Cardiac fibroblast (primary cell): ENCODE results near the gene CARD11.

Experiments used
- DNase-seq, 2 donors: peaks; one replicate each; pipeline versions ENCODE4 v3.0.0 to v3.0.0-alpha.2; 2010; ENCODE audit warnings: low read depth in 2 of 2
- H3K4me3 ChIP-seq, 2 donors: replicated peaks in 1 of 2; 1 replicate in 1 of 2; 2 replicates in 1 of 2; pipeline ENCODE4 v1.5.1; 2011; ENCODE audit warnings: low read depth in 2 of 2, low read length in 2 of 2, mild to moderate bottlenecking in 2 of 2, moderate library complexity in 1 of 2
- TF ChIP-seq, protein P1 (sequence below): IDR thresholded peaks from one replicate; pipeline ENCODE4 v1.5.1; 2011; ENCODE audit warnings: low read depth, mild to moderate bottlenecking, low read length, inconsistent platforms

CARD11 gene

DNA sequence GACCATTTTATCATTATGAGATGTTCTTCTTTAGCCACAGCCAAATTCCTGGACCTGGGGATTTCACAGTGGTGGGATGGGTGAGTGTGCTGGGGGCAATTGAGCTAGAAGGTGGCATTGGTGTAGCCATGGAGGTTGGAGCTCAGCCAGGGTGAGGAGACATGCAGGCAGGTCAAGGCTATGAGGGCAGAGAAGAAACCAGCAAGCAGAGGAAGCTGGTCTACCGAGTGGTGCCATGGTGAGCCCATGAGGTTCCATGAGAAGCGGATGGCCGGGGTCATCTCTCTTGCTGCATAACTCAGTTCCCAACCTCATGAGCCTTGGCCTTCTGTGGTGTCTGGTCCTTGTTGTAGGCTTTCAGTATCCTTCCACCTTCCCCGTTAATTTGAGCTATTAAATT is 91.4 kb downstream of the CARD11 start:
- H3K4me3 ChIP-seq: no peak overlapping the region
- TF ChIP-seq, protein P1, sequence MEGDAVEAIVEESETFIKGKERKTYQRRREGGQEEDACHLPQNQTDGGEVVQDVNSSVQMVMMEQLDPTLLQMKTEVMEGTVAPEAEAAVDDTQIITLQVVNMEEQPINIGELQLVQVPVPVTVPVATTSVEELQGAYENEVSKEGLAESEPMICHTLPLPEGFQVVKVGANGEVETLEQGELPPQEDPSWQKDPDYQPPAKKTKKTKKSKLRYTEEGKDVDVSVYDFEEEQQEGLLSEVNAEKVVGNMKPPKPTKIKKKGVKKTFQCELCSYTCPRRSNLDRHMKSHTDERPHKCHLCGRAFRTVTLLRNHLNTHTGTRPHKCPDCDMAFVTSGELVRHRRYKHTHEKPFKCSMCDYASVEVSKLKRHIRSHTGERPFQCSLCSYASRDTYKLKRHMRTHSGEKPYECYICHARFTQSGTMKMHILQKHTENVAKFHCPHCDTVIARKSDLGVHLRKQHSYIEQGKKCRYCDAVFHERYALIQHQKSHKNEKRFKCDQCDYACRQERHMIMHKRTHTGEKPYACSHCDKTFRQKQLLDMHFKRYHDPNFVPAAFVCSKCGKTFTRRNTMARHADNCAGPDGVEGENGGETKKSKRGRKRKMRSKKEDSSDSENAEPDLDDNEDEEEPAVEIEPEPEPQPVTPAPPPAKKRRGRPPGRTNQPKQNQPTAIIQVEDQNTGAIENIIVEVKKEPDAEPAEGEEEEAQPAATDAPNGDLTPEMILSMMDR: no peak
- DNase-seq: no peak

- DNase-seq: no peak
- no peak overlapping the region for H3K4me3 ChIP-seq
- TF ChIP-seq, protein P1: no peak
Observed at GRCh38 chr7:2950578-2950977, 93.1 kb downstream of the CARD11 start.

- TF ChIP-seq, protein P1: no peak
- no peak overlapping the region for H3K4me3 ChIP-seq
- DNase-seq: no peak
Observed at GRCh38 chr7:2948749-2949148, 94.9 kb downstream of the CARD11 start.

DNA sequence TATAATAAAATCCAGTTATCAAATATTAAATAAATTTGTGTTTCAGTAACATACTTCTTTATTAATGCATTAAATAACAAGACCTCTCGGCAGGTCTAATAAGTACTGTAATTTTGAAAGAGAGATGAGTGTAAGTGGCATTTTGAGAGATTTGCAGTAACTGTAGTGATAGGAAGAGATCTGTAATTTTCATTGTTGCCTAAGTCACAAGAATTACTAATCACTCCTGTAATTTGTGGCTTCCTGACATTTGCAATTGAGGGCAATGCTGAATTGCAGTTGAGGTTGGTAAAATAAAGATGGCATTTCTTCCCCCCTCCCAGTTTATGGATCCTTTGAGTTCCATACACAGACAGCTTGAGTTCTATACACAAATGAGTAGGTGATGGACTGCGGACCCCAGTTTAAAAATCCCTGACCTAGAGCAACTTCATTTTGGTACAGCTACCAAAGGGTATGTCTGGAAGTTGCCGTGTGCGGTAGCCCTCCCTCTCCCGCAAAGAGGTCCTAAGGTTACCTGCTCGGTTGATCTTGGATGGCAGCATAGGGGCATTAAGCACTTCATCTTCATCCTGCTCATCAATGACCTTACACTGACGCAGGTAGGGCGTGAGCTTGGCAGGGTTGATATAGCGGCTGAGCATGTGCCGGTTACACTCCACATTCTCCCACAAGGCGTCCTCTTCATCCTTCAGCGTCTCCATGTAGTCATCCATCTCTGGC is 96.4 kb downstream of the CARD11 start:
- DNase-seq: no peak
- TF ChIP-seq, protein P1: no peak

GRCh38 chr7:2945171-2945570 is 98.5 kb downstream of the CARD11 start:
- no peak for DNase-seq
- no peak overlapping the region for H3K4me3 ChIP-seq
- TF ChIP-seq, protein P1: no peak

More for the DNA sequence above, 96.4 kb downstream of the CARD11 start:
- no peak overlapping the region for H3K4me3 ChIP-seq

- TF ChIP-seq, protein P1: no peak
- H3K4me3 ChIP-seq: no peak overlapping the region
- DNase-seq: no peak
Observed at GRCh38 chr7:2944739-2945138, 98.9 kb downstream of the CARD11 start.
